ENCODE results near the gene DLGAP1.

Gene DLGAP1

DNA sequence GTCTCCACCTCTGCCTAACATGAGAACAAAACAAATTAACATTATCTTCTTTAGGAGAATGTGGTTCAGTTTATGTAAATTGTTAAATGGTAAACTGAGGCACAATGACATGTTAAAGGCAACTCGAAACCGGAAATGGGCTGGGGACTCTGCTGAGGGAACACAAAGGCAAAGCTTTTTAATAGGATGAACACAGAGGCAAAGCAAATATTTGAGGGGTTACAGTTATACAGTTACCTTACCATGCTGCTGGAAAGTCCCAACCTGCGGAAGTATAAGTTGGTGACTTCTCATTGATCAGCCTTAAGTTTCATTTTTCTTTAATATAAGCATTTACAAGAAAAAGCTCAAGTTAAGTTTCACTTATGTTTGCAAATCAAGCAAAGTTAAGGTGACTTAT lies 195.0 kb downstream of the DLGAP1 start:
- TF ChIP-seq, protein P1, sequence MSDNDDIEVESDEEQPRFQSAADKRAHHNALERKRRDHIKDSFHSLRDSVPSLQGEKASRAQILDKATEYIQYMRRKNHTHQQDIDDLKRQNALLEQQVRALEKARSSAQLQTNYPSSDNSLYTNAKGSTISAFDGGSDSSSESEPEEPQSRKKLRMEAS (IDR thresholded peaks at IDR 0.05; ENCODE audit: low read depth, low read length) = no peak
- TF ChIP-seq, protein P2, sequence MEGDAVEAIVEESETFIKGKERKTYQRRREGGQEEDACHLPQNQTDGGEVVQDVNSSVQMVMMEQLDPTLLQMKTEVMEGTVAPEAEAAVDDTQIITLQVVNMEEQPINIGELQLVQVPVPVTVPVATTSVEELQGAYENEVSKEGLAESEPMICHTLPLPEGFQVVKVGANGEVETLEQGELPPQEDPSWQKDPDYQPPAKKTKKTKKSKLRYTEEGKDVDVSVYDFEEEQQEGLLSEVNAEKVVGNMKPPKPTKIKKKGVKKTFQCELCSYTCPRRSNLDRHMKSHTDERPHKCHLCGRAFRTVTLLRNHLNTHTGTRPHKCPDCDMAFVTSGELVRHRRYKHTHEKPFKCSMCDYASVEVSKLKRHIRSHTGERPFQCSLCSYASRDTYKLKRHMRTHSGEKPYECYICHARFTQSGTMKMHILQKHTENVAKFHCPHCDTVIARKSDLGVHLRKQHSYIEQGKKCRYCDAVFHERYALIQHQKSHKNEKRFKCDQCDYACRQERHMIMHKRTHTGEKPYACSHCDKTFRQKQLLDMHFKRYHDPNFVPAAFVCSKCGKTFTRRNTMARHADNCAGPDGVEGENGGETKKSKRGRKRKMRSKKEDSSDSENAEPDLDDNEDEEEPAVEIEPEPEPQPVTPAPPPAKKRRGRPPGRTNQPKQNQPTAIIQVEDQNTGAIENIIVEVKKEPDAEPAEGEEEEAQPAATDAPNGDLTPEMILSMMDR (IDR thresholded peaks at IDR 0.05; ENCODE audit: low read depth, low read length) = no peak
- TF ChIP-seq MYC (IDR thresholded peaks at IDR 0.05; ENCODE audit: low read depth, low read length) (no peak), POLR2A (IDR thresholded peaks at IDR 0.05; ENCODE audit: extremely low read depth, insufficient read length) (no peak)
- no peak overlapping the region for H3K4me3 ChIP-seq (ENCODE audit: low read depth, low read length)
- DNase-seq (ENCODE audit: low read depth) = no peak

DNA sequence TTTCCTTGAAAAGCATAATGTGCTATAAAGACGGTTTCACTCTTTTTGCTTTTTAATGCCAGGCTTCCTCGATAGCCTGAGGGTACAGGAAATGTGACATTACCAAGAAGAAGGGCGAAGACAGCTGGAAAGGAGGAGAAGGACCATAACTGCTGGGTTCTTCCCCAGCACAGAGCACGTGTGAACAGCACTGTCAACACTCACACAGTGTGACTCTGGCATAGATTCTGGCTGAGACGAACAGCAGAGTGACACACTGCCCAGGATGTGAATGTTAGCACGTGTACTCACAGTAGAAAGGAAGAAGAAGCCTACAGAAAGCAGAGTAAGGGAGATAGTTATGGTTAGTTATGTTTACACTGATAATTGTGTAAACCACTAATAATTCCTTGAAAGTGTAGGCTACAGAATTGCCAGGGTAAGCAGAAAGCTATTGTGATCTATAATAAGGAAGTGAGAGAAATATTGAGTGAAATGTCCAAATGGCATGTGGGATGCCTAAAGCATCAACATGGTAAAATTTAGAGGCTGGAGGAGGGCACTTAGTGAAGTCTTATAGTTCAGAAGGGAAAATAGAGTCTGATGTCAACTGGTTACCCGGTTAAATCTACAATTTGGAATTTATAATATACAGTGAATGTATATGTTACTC lies 198.2 kb downstream of the DLGAP1 start:
- TF ChIP-seq POLR2A (IDR thresholded peaks at IDR 0.05; ENCODE audit: extremely low read depth, insufficient read length) (no peak), MYC (IDR thresholded peaks at IDR 0.05; ENCODE audit: low read depth, low read length) (no peak)
- TF ChIP-seq, protein P1 (IDR thresholded peaks at IDR 0.05; ENCODE audit: low read depth, low read length) = no peak
- TF ChIP-seq, protein P2 (IDR thresholded peaks at IDR 0.05; ENCODE audit: low read depth, low read length) = no peak
- no peak overlapping the region for H3K4me3 ChIP-seq (ENCODE audit: low read depth, low read length)
- DNase-seq (ENCODE audit: low read depth) = no peak

DNA sequence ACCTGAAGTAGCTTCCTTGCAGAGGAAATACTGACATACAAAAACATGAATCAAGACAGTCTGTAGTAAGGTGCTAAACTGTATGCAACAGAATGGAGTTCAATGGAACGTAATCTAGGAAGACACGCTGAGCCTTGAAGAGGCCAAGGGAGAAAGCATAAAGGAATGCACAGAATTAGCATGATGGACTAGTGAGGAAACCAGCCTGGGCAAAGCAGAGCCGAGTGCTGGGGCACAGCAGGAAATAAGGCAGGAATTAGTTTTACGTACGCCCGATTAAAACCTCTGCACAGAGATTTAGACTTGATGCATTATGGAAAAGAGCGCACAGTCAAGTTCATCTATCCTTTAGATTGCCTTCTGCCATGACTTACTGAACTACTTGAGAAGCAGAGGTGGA lies 200.3 kb downstream of the DLGAP1 start:
- H3K4me3 ChIP-seq (ENCODE audit: low read depth, low read length) = no peak overlapping the region
- TF ChIP-seq, protein P1 (IDR thresholded peaks at IDR 0.05; ENCODE audit: low read depth, low read length) = no peak
- TF ChIP-seq MYC (IDR thresholded peaks at IDR 0.05; ENCODE audit: low read depth, low read length) = no peak
- no peak for TF ChIP-seq POLR2A (IDR thresholded peaks at IDR 0.05; ENCODE audit: extremely low read depth, insufficient read length)
- TF ChIP-seq, protein P2 (IDR thresholded peaks at IDR 0.05; ENCODE audit: low read depth, low read length) = no peak
- DNase-seq (ENCODE audit: low read depth) = no peak

DNA sequence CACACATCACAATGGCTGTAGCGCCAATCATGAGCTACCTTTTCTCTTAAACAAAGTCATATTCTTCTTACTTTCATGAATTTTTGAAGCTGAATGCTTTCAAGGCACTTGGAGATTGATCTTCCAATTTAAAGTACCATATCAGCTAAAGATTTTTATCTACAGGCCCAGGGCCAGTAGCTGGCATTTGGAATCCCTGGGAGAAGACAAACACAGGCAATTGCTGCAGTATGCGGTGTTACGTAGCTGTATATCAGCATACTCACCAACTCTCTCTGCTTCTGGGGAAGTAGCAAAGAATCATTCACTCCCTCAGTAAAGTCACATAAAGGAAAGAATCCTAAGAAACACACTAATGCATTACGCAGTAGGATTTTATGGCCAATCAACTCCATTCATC lies 202.3 kb downstream of the DLGAP1 start:
- TF ChIP-seq MYC (IDR thresholded peaks at IDR 0.05; ENCODE audit: low read depth, low read length) = no peak
- TF ChIP-seq, protein P2 (IDR thresholded peaks at IDR 0.05; ENCODE audit: low read depth, low read length) = no peak
- TF ChIP-seq, protein P1 (IDR thresholded peaks at IDR 0.05; ENCODE audit: low read depth, low read length) = no peak
- TF ChIP-seq POLR2A (IDR thresholded peaks at IDR 0.05; ENCODE audit: extremely low read depth, insufficient read length) = no peak
- H3K4me3 ChIP-seq (ENCODE audit: low read depth, low read length) = no peak overlapping the region
- DNase-seq (ENCODE audit: low read depth) = no peak

DNA sequence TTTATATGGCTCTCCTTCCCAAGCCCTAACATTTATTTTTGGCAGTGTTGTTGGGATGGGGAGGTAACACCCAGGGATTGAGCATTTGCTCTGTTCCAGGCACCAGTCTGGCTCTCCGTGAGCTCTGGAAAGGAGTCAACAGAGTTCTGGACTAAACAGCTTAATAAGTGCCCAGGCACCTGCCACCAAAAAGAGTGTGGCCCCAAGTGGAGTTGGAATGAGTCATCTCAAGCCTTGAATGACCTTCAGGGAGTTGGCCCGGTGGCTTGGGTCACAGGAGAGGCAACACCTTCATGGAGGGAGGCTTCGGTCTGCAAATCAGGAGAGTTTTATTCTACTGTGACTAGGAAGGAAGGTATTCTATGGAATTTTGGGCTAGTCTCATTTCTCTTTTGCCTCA lies 203.2 kb downstream of the DLGAP1 start:
- TF ChIP-seq MYC (IDR thresholded peaks at IDR 0.05; ENCODE audit: low read depth, low read length) = no peak
- TF ChIP-seq, protein P1 (IDR thresholded peaks at IDR 0.05; ENCODE audit: low read depth, low read length) = no peak
- TF ChIP-seq, protein P2 (IDR thresholded peaks at IDR 0.05; ENCODE audit: low read depth, low read length) = no peak
- no peak for TF ChIP-seq POLR2A (IDR thresholded peaks at IDR 0.05; ENCODE audit: extremely low read depth, insufficient read length)
- H3K4me3 ChIP-seq (ENCODE audit: low read depth, low read length) = no peak overlapping the region
- no peak for DNase-seq (ENCODE audit: low read depth)

Measured in NB4 (cell line).